GM10266 (cell line): ENCODE results near the gene NFRKB.
"Not testable (repeated sequence)": the region's sequence is repeated elsewhere in the genome, so short reads cannot be mapped to it uniquely, and the experiment has no call there.

Experiments
- DNase-seq: peaks from one replicate; pipeline ENCODE4 v3.0.0; 2012; ENCODE audit errors: extremely low spot score
- TF ChIP-seq, protein P1 (sequence below): IDR thresholded peaks from 2 replicates; pipeline ENCODE4 v1.5.1; 2012; ENCODE audit warnings: mild to moderate bottlenecking, low read depth; ENCODE audit not compliant: control insufficient read depth, insufficient read depth; ENCODE audit errors: missing control alignments

NFRKB gene

DNA sequence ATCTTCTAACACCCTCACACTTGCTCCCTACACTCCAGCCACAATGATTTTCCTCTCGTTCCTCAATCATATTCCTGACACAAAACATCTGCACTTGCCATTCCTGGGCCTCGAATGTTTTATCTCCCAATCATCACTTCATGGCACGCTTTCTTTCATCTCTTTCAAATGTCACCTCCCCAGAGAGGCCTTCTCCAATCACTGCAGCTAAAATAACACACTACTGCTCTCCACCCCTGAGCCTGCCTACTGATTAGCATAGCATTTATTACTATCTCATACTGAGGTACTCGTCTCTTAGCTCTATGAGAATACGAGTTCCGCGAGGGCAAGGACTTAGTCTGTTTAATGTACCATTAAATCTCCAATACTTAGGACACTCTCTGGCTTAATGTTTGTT is 23.5 kb downstream of the NFRKB start:
- DNase-seq, result no peak
- TF ChIP-seq, protein P1, sequence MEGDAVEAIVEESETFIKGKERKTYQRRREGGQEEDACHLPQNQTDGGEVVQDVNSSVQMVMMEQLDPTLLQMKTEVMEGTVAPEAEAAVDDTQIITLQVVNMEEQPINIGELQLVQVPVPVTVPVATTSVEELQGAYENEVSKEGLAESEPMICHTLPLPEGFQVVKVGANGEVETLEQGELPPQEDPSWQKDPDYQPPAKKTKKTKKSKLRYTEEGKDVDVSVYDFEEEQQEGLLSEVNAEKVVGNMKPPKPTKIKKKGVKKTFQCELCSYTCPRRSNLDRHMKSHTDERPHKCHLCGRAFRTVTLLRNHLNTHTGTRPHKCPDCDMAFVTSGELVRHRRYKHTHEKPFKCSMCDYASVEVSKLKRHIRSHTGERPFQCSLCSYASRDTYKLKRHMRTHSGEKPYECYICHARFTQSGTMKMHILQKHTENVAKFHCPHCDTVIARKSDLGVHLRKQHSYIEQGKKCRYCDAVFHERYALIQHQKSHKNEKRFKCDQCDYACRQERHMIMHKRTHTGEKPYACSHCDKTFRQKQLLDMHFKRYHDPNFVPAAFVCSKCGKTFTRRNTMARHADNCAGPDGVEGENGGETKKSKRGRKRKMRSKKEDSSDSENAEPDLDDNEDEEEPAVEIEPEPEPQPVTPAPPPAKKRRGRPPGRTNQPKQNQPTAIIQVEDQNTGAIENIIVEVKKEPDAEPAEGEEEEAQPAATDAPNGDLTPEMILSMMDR, result no peak

DNA sequence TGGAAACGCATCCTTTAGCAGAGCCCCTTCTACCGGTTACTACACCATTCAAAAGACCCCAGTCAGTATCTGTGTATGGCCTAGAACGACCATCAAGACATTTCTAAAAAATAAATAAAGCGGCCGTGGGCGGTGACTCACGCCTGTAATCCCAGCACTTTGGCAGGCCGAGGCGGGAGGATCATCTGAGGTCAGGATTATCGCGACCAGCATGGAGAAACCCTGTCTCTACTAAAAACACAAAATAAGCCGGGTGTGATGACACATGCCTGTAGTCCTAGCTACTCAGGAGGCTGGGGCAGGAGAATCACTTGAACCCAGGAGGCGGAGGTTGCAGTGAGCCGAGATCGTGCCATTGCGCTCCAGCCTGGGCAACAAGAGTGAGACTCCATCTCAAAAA is 26.8 kb downstream of the NFRKB start:
- DNase-seq, result not testable (repeated sequence)

DNA sequence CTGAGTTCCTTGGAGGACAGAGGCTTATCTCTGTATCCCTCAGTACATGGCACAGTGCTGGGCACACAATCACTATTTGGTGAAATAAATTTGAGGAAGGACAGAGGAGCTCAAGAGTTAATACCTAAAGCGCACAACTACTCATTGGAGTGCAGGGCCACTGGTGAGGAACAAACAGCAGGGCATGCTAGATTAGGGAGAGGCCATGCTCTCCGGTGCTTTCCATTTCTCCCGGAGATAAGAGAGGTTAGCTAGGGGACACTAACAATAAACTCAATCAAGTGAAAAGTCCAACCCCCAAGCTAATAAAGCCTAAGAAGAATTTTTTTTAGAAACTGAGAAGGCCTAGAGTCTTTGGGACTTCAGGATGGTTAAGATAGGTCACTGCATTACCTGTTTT is 29.1 kb downstream of the NFRKB start:
- TF ChIP-seq, protein P1, result no peak
- DNase-seq, result no peak

DNA sequence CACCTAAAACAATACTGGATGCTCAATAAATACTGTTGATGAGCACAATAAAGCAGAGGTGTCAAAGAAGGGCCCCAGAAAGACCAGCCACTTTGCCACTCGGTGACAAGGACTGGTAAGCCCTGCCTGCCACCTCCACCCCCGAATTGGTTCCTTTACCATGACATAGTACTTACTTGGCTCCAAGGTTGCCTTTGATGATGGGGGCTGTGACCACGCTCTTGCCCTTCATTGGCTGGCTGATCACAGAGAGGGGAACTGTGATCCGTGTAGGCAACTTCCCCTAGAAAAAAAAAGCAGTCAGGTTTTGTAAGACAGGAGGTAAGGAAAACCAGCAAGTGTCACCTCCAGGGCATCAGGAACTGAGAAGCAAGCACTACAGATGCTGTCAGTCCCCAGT is 29.7 kb downstream of the NFRKB start:
- TF ChIP-seq, protein P1, result no peak
- DNase-seq, result no peak

DNA sequence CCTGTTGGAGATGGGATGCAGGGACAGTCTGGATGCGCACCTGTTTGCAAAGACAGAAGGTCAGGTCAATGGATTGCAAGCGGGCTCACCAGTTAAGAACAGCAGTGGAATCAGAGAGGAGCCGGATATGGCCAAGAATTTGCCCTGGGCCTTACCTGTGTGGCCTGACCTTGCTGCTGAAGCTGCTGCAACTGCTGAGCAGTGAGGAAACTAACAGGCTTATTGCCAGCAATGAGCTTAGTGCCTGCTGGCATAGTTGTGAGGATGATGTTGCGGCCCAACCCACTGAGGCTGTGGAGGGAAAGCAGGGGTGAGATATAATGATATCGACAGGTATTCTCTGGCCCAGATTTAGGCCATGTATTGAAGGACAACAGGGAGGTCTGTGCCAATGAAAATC is 30.6 kb downstream of the NFRKB start:
- DNase-seq, result no peak

DNA sequence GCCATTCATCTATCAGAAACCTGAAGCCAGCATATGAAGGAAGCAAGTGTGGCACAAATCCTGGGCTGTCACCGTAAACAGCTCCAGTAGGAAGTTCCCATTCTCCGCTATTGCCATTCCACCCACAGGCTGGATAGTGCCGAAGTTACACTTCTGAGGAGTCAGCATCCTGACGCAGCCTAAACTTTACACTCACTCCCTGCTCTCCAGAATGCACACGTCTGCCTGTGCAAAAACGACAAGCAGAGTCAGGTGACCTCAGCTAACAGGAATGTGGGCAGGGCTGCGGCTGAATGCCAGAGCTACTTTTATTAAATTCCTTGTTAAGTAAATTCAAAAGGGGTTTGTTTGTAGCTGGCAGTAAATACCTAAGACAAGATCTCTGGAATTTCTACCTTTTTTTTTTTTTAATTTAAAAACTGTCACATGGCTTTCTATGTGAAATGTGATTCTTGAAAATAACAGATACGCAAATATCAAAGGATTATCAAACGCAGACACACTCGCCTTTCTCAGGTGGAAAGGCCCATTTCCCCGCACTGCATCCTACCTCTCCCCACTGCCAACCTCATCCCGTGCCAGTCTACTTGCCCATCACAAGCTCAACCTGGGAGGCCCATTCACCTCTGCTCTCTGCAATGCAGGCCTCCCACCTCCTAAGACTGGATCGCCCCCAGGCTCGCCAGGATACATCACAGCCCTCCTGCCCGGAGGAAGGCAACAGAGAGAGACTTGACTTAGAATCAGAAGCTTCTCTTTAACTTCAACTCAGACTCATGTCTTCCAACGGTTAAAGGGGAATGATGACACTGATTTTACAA is 33.5 kb downstream of the NFRKB start:
- TF ChIP-seq, protein P1, result no peak
- DNase-seq, result no peak

More for the DNA sequence above, 30.6 kb downstream of the NFRKB start:
- TF ChIP-seq, protein P1, result no peak

DNA sequence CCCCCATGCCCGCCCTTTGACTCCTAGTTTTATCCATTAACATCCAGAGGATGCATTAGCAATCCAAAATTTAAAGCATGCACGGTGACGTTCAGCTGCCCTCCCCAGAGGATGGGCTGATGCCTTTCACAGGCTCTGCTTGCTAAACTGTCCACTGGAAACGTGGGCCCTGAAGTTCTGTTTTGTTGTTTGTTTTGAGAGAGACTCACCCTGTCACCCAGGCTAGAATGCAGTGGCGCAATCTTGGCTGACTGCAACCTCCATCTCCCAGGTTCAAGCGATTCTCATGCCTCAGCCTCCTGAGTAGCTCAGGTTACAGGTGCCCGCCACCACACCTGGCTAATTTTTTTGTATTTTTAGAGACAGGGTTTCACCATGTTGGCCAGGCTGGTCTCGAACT is 39.3 kb downstream of the NFRKB start:
- DNase-seq, result no peak
- TF ChIP-seq, protein P1, result no peak

DNA sequence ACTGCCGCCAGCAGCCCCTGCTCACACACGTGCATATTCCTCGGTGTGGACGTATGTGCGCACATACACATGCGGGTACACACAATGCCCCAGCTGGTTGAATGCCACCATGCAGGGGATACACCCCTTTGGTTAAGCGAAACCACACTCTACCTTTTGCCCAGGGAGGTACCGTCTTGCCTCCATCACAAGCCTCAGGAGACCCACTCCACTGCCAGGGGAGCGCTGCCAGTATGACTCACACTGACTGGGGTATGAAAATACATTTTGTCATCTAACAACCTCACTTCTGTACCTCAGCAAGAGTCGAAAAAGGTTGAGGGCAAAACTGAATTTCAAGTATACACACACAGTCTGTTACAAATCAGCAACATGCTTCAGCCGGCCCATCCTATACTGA is 40.3 kb downstream of the NFRKB start:
- TF ChIP-seq, protein P1, result no peak
- DNase-seq, result no peak
